Adipose tissue (tissue), 3 donors: ENCODE measurements around the gene PLA2G7. TPM values are rescaled to one million over a fixed set of nuclear protein-coding genes. Genes with fewer than 3 reads are reported as not detected.

Experiments
- H3K27ac ChIP-seq: one replicate; pipeline ENCODE4 v1.5.1; 2013; ENCODE audit warnings: low read depth, low read length
- WGBS, 3 donors: extraction: QIAGEN DNeasy Blood & Tissue Kit; methylation state at CpG; one replicate each; pipeline ENCODE4 v1.1.7; 2013; 5-methylcytosine and 5-hydroxymethylcytosine counted together
- polyA plus RNA-seq, 3 donors: library from polyadenylated mRNA; stranded (reverse); fragments of 200-250 nt; gene quantifications; one replicate each; pipeline ENCODE4 v1.2.3, GENCODE V29; 2013
- donor health status: healthy with polysubstance abuse.
- donor health status: Bipolar disorder and iron deficiency.
- donor health status: healthy.

Gene PLA2G7
- polyA plus RNA-seq, 3 donors = 0.25 to 0.74 (median 0.34) TPM

GRCh38 chr6:46704562-46704961, 30.6 kb downstream of the PLA2G7 start:
- no peak overlapping the region for H3K27ac ChIP-seq
- 3 to 7% (median 6%) methylated on average over 3 of the region's 3 CpGs for WGBS, 3 donors

- no peak overlapping the region for H3K27ac ChIP-seq
- WGBS, 3 donors = 72 to 85% (median 76%) methylated on average over 1 of the region's 1 CpG
These were observed 35.2 kb downstream of the PLA2G7 start for GRCh38 chr6:46699970-46700369.

GRCh38 chr6:46690911-46691451, 44.2 kb downstream of the PLA2G7 start:
- WGBS, 3 donors = 51 to 64% (median 63%) methylated on average over 1 of the region's 1 CpG

GRCh38 chr6:46690141-46690755, 44.9 kb downstream of the PLA2G7 start:
- no peak overlapping the region for H3K27ac ChIP-seq
- 79 to 81% (median 80%) methylated on average over 2 of the region's 2 CpGs for WGBS, 3 donors

More at GRCh38 chr6:46690911-46691451, 44.2 kb downstream of the PLA2G7 start:
- no peak overlapping the region for H3K27ac ChIP-seq

- 81 to 91% (median 88%) methylated on average over 3 of the region's 3 CpGs for WGBS, 3 donors
- no peak overlapping the region for H3K27ac ChIP-seq
These were observed 45.5 kb downstream of the PLA2G7 start for GRCh38 chr6:46689657-46690056.

GRCh38 chr6:46688966-46689335, 46.2 kb downstream of the PLA2G7 start:
- WGBS, 3 donors = 94 to 99% (median 96%) methylated on average over 13 of the region's 13 CpGs
- H3K27ac ChIP-seq = no peak overlapping the region

- no peak overlapping the region for H3K27ac ChIP-seq
- 93 to 94% (median 94%) methylated on average over 78 to 85 of the region's 85 CpGs for WGBS, 3 donors
These were observed 46.8 kb downstream of the PLA2G7 start for GRCh38 chr6:46688117-46688965.

- no peak within 1 kb of the TSS for H3K27ac ChIP-seq
- WGBS, 3 donors = 90 to 91% (median 90%) methylated on average over 41 of the region's 41 CpGs
These were observed 47.5 kb downstream of the PLA2G7 start, which contains the start of gene TDRD6 for GRCh38 chr6:46687619-46688097. TDRD6 (plus strand) TSS chr6:46687885; CDS start chr6:46688129, 244 bp downstream.

GRCh38 chr6:46684771-46685170, 50.4 kb downstream of the PLA2G7 start:
- 68 to 85% (median 70%) methylated on average over 4 of the region's 4 CpGs for WGBS, 3 donors
- H3K27ac ChIP-seq = no peak overlapping the region

- 80 to 85% (median 84%) methylated on average over 4 of the region's 4 CpGs for WGBS, 3 donors
These were observed 57.9 kb downstream of the PLA2G7 start for GRCh38 chr6:46677314-46677654.

GRCh38 chr6:46676604-46677313, 58.4 kb downstream of the PLA2G7 start:
- no peak overlapping the region for H3K27ac ChIP-seq
- 81 to 90% (median 89%) methylated on average over 6 of the region's 6 CpGs for WGBS, 3 donors

More at GRCh38 chr6:46677314-46677654, 57.9 kb downstream of the PLA2G7 start:
- no peak overlapping the region for H3K27ac ChIP-seq

GRCh38 chr6:46674410-46674809, 60.8 kb downstream of the PLA2G7 start:
- WGBS, 3 donors = 57 to 83% (median 63%) methylated on average over 1 of the region's 1 CpG
- no peak overlapping the region for H3K27ac ChIP-seq

GRCh38 chr6:46667377-46667776, 67.8 kb downstream of the PLA2G7 start:
- 90 to 98% (median 93%) methylated on average over 2 of the region's 2 CpGs for WGBS, 3 donors
- no peak overlapping the region for H3K27ac ChIP-seq

- WGBS, 3 donors = 72 to 78% (median 77%) methylated on average over 2 of the region's 2 CpGs
- no peak overlapping the region for H3K27ac ChIP-seq
These were observed 73.7 kb downstream of the PLA2G7 start for GRCh38 chr6:46661483-46661882.

- H3K27ac ChIP-seq = no peak overlapping the region
These were observed 77.5 kb downstream of the PLA2G7 start for GRCh38 chr6:46657642-46658041.

- 72 to 79% (median 77%) methylated on average over 6 of the region's 6 CpGs for WGBS, 3 donors
- no peak overlapping the region for H3K27ac ChIP-seq
These were observed 79.4 kb downstream of the PLA2G7 start for GRCh38 chr6:46655803-46656202.
